A549 treated with dexamethasone at 1 μM for 4 hours (cell line): ENCODE data around the gene LBH. TPM values are rescaled to one million over a fixed set of nuclear protein-coding genes. Genes with fewer than 3 reads are reported as not detected.

Source experiments
- total RNA-seq: library from RNA; stranded (reverse); fragments of 200-300 nt; extraction: Qiagen RNA extraction; gene quantifications from 5 replicates; pipeline ENCODE4 v1.2.3, GENCODE V29; 2022

Gene LBH
- total RNA-seq = 109 to 189 TPM (median 158 TPM) in 5 replicates

DNA sequence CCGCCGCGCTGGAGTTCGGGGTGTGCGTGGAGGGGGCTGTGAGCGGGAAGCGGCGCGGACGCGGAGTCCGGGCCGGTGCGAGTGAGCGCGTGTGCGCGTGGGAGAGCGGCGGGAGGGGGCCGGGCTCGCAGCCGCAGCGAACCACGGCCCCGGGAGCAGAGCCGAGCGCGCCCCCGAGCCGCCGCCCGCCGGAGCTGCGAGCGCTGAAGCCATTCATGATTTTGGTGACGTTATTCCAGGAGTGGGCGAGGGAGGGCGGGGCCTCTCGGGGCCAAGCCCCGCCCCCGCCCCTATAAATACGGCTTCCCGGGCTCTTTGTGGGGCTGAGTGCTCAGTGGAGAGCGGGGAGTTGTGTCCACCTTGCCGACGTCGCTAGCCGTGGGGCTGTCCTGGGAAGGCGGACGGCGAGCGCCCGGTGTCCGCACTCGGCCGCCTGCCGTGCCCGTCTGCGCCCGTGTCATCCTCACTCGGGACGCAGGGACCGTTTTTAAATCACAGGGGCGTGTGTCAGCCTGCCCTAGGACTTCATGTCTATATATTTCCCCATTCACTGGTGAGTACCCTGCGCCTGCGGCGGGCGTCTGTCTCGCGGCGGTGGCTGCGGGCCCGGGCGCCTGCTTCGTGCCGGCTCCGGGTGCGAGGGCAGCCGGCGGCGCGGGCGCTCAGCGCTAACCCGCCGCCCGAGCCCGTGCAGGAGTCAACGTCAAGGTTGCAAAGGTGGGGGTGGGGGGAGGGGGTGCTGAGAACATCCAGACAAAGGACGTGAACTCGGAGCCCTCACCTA is at the start of gene LBH:
TSS of gene LBH (plus strand) at position 323 of the 784 bp plus-strand sequence. CDS start at position 528, 205 bp downstream.

Other genes starting within 250 kb of the LBH start
- gene YPEL5, start 84.5 kb upstream of the LBH start, total RNA-seq = 50.2 to 64.4 TPM (median 53.9 TPM) in 5 replicates
- gene LCLAT1, start 215.7 kb downstream of the LBH start, total RNA-seq = 15.4 to 26.5 TPM (median 25.1 TPM) in 5 replicates